Omental fat pad (tissue), 4 donors: ENCODE results near the gene KCNQ1OT1. TPM values are rescaled to one million over a fixed set of nuclear protein-coding genes. Genes with fewer than 3 reads are reported as not detected.
A peak's percentile ranks its signal among the peaks of the same experiment; 100 is the strongest.

Source experiments
- ATAC-seq: fragments of 150-250 bp; one replicate; pipeline ENCODE4 v1.9.1; 2016; ENCODE audit warnings: mild to moderate bottlenecking, moderate library complexity; ENCODE audit not compliant: low FRiP score
- DNase-seq: peaks from one replicate; pipeline ENCODE4 v3.0.0-alpha.2; 2019; ENCODE audit warnings: low spot score
- CTCF ChIP-seq, 3 donors: fragments of 450-650 bp; IDR thresholded peaks; one replicate each; pipeline ENCODE4 v1.5.1; 2016 to 2017; ENCODE audit warnings: antibody characterized with exemption in 3 of 3, mild to moderate bottlenecking in 3 of 3, moderate library complexity in 2 of 3
- total RNA-seq, 4 donors: library from RNA; depleted of rRNA; stranded (reverse); fragments of >200 nt; gene quantifications; one replicate each; pipeline ENCODE4 v1.1.0, GENCODE V29; 2016

KCNQ1OT1 gene
- total RNA-seq, 4 donors from 2014 or later: 3.4 to 9.7 (median 6.2) TPM

- no peak for ATAC-seq
- TF ChIP-seq CTCF (IDR thresholded peaks at IDR 0.05): no peak
- DNase-seq: no peak
Observed at GRCh38 chr11:2592559-2593392, 107.0 kb downstream of the KCNQ1OT1 start.

DNA sequence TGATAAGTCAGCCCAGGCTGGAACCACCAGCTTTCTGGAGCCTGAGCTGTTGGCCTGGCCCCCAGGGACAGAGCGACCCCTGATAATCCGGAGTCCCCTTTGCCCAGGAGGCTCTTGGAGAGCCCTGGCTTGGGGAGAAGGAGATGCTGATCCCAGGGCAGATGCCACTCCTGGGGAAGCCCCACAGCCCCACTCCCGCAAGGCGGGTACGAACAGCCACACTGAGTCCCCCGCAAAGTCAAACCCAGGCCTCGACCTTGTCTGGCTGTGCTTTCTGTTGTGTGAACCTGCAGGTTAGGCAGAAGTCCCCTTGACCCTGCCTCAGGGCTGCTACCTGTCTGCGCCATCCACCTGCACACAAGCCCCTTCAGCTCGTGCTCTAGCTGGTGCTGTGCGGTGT is 108.0 kb downstream of the KCNQ1OT1 start:
- TF ChIP-seq CTCF (IDR thresholded peaks at IDR 0.05): no peak
- ATAC-seq: no peak
- DNase-seq: peak; percentile 18

- DNase-seq (peak; percentile 6), ATAC-seq (no peak)
- TF ChIP-seq CTCF (IDR thresholded peaks at IDR 0.05): no peak
Observed at GRCh38 chr11:2590965-2591754, 108.6 kb downstream of the KCNQ1OT1 start.

GRCh38 chr11:2590131-2590964 is 109.4 kb downstream of the KCNQ1OT1 start:
- peak; percentile 12 for DNase-seq
- TF ChIP-seq CTCF (IDR thresholded peaks at IDR 0.05): no peak
- no peak for ATAC-seq

- no peak for ATAC-seq
- TF ChIP-seq CTCF (IDR thresholded peaks at IDR 0.05): no peak
- no peak for DNase-seq
Observed at GRCh38 chr11:2589538-2589934, 110.3 kb downstream of the KCNQ1OT1 start.

GRCh38 chr11:2588809-2589537 is 110.8 kb downstream of the KCNQ1OT1 start:
- DNase-seq: no peak
- no peak for TF ChIP-seq CTCF (IDR thresholded peaks at IDR 0.05)
- no peak for ATAC-seq
